Stimulated activated CD8-positive, alpha-beta memory T cell treated with anti-CD3 and anti-CD28 coated beads, Interleukin-15, amount 100 ng/mL, for 4 hours (primary cell): Measurements from ENCODE around the gene DNASE1.
"Not testable (repeated sequence)": the region's sequence is repeated elsewhere in the genome, so short reads cannot be mapped to it uniquely, and the experiment has no call there.

ENCODE experiments used
- DNase-seq, 2 donors: peaks; one replicate each; pipeline ENCODE4 v3.0.0-alpha.2; 2020; ENCODE audit warnings: low read depth in 2 of 2

Gene DNASE1

DNA sequence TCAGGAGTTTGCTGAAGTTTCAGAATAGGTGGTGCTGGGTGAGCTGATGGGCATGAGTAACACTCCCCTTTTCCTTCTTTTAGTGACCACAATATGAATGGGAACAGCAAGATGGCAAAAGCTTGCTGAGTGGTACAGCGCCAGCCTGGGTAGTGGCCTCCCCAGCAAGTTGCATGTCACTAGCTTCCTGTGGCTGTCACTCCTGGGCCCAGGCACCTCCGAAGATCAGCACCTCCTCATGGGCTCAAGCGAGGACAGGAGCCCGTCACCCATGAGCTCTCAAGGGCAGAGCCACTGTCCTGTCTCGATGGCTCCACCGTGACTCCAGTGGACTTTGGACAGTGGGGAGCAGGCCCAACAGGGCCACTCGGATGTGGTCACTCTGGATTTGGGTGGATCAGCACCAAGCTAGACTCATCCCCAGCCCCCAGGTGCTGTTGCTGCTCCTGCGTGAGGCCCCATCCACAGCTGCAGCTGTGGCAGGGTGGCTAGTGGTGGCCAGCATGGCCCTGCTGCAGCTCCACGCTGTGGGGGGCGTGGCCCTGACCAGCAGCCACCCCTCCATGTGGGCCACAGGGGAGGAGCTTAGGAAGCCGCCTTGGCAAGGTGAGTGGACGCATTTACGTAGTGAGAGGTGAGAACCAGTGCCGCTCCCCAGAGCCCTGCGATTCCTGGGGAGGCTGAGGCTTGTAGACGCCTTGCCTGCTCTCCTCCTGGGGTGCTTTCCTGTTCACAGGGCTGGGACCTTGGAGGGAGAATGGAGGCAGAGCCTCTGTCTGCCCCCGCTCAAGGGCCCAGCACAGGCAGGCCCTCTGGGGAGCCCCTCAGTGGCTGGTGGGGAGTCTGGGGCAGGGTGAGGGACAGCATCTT lies 13.6 kb upstream of the DNASE1 start:
- DNase-seq, result no peak

- DNase-seq, result no peak
These were observed 12.6 kb upstream of the DNASE1 start for GRCh38 chr16:3641801-3642396.

DNA sequence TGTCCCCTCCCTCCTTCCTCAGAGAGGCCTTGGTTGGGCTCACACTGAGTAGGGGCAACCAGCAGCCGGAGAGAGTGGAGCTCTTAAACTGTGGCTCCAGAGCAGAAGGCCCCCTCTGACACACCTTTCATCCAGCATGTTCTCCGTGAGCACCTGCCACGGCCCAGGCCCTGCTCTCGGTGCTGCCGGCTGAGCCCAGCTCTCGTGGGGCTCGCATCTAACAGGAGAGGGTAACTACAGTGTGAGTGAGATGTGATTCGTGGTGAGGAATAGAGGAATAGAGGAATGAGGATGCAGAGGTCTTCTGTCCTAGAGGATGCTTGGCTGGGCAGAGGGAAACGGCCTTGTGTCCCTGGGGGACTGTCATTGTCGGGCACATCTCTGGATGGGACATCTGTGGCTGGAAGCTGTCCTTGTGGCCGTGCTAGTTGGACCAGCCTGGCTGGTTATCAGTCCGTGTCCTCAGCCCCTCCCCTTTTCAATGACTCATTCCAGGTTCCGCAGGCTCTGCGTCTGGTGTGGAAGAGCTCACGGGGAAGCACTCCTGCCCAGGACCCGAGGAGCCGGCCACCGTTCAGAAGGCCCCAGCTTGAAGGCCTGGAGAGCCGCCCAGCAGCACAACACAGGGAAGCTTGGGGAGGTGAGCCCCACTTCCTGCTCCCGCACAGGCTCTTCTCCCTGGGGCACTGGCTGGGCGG lies 11.9 kb upstream of the DNASE1 start:
- DNase-seq, result no peak

DNA sequence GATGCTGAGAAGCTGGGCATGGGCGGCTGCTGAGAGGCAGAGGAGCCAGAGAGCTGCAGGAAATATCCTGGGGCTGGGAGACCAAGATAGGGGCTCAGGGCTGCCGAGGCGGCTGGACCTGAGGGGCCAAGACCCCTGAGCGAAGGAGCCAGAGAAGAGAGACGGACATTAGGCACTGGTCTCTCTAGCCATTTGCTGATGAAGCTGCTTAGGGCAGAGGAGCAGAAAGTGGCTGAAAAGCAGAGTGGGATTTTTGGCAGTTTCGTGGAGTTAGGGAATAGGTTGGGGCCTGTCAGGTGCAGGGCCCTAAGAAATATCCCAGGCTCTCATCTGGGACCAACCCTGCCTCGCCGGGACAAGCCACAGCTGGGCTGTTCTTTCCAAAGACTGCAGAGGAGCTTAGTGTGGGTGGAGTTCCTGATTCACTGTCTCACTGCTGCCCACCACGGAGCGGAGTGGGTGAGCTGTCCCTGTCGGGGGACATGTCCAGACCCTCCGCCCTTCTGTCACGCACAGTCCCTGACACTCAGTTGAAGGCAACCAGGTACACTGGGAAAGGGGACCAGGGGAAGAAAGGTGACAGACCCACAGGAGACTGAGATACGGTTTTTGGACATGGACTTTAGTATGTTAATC lies 11.3 kb upstream of the DNASE1 start:
- DNase-seq, result no peak

GRCh38 chr16:3645108-3645503 lies 9.4 kb upstream of the DNASE1 start:
- no peak for DNase-seq

GRCh38 chr16:3645504-3646347 lies 8.8 kb upstream of the DNASE1 start:
- DNase-seq, result no peak

DNA sequence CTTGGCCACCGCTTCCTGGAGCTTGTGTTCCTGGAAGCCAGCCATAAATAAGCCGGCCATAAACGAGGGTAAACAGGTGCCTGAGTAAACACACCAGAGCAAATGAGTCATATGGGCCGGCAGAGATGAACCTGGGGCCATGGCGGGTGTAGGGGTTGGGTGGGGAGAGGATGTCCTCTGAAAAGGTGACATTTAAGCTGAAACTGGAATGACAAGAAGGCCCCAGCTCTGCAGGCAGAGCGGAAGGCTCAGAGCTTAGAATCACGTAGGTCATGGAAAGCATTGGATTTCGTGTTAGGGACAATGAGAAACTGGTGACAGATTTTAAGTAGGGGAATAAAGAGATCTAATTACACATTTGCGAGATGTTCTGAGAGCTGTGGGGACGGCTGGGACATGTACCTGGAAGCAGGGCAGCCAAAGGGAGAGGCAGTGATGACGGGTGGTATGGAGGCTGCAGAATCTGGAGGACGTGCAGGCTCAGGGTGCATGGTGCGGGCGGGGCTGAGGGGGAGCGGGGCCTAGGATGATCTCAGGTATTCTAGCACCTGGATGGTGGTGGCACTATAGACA lies 8.1 kb upstream of the DNASE1 start:
- DNase-seq, result no peak

GRCh38 chr16:3650631-3651265 lies 3.7 kb upstream of the DNASE1 start:
- no peak for DNase-seq

GRCh38 chr16:3651461-3652372 lies 2.8 kb upstream of the DNASE1 start:
- no peak for DNase-seq

- DNase-seq, result no peak
These were observed 1.9 kb upstream of the DNASE1 start for GRCh38 chr16:3652373-3653195.

- DNase-seq, result no peak
These were observed 522 bp downstream of the DNASE1 start for GRCh38 chr16:3655030-3655395.

- DNase-seq, result no peak
These were observed 1.1 kb downstream of the DNASE1 start for GRCh38 chr16:3655396-3656159.

DNA sequence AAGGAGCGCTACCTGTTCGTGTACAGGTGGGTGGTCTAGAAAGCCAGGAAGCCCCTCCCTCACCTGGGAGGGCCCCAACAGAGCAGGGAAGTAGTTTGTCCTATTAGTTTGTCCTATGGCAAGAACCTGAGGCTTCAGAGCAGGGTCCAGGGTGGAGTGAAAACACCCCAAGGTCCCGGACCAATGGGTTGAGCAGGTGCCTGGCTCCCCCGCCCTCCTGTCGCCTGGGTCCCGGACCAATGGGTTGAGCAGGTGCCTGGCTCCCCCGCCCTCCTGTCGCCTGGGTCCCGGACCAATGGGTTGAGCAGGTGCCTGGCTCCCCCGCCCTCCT lies 1.6 kb downstream of the DNASE1 start:
- DNase-seq, result not testable (repeated sequence)

DNA sequence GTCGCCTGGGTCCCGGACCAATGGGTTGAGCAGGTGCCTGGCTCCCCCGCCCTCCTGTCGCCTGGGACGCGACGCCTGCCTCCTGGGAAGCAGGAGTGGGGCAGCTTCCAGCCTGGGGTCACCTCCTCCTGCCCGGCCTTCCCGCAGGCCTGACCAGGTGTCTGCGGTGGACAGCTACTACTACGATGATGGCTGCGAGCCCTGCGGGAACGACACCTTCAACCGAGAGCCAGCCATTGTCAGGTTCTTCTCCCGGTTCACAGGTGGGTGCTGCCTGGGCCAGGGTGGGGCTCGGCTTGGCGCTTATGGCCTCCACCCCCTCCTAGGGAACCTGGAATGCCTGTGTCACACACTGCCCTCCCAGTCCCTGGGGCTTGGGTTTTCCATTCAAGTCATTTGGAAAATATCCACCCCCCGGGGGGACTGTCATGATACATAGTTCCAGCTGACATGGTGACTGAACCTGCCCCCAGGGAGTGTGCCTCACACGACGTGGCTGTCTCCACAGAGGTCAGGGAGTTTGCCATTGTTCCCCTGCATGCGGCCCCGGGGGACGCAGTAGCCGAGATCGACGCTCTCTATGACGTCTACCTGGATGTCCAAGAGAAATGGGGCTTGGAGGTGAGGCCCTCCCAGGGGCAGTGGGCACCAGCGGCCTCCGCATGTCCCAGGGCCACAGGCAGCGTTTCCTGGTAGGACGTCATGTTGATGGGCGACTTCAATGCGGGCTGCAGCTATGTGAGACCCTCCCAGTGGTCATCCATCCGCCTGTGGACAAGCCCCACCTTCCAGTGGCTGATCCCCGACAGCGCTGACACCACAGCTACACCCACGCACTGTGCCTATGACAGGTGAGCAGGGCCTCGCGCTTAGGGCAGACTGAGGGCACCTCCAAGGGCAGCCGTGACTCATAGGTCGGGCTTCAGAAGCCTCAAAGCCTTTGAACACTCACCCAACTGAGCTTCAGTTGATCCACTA lies 2.3 kb downstream of the DNASE1 start:
- peak in 1 of 2 donors; percentile 37 for DNase-seq

DNA sequence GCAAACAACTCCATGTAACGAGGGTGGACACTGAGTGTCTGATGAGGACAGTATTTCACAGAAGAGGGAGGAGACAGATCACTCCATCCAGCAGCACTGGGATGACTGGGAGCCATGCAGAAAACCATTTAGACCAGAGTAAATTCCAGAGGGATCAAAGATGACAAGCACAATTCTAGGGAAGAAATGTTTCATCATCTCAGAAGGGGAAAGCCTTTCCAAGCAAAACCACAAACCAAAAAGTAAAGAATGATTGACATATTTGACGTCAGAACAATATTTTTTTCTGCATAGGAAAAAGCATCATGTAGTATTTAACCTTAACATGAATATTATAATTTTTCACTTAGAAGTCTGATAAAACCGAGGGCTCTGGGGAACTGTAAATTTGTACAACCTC lies 4.8 kb downstream of the DNASE1 start:
- no peak for DNase-seq

GRCh38 chr16:3661311-3661710 lies 6.8 kb downstream of the DNASE1 start:
- no peak for DNase-seq

DNA sequence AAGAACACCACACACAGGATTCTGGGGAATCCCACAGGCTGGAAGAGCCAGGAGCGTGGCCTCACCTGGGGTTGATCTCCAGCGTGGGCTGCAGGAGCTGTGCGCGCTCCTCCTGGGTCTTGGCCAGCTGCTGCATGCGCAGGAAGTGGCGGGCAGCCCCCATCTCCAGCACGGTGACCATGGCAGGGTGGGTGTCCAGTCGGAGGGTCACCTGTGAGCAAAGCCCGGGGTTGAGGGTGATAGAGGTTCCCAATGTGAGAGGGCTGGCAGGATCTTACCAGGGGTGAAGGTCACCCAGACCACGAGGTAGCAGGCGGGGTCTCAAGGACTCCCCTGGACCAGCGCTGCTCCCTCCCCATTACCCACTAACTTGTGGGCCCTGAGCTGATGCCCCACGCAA lies 7.4 kb downstream of the DNASE1 start:
- no peak for DNase-seq
